ENCODE results near the gene PTGER1.

PTGER1 gene

DNA sequence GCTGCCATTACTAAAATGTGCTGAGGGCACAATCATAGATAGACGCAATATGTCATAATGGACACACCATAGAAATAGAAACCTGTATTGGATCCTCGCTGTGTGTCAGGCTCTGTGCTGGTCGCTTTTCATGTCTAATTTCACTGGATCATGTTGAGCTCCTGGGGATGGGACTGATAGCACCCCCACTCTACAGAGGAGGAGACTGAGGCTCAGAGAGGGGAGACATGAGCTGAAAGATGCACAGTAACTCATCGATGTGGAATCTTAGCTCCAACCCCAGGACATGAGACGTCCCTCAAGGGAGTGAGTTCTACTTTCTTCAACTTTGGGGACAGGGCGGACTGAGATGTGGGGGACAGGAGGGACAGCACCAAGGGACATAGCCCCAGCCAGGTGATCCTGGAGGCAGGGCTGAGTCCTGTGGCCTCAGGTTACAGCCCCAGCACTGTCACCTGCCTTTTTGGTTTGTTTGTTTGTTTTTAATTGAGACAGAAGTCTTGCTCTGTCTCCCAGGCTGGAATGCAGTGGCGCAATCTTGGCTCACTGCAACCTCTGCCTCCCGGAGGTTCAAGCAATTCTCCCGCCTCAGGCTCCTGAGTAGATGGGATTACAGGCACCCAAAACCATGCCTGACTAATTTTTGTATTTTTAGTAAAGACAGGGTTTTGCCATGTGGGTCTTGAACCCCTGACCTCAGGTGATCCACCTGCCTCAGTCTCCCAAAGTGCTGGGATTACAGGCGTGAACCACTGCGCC, 27.4 kb upstream of the PTGER1 start:
- DNase-seq (ENCODE audit: low read depth), result no peak

DNA sequence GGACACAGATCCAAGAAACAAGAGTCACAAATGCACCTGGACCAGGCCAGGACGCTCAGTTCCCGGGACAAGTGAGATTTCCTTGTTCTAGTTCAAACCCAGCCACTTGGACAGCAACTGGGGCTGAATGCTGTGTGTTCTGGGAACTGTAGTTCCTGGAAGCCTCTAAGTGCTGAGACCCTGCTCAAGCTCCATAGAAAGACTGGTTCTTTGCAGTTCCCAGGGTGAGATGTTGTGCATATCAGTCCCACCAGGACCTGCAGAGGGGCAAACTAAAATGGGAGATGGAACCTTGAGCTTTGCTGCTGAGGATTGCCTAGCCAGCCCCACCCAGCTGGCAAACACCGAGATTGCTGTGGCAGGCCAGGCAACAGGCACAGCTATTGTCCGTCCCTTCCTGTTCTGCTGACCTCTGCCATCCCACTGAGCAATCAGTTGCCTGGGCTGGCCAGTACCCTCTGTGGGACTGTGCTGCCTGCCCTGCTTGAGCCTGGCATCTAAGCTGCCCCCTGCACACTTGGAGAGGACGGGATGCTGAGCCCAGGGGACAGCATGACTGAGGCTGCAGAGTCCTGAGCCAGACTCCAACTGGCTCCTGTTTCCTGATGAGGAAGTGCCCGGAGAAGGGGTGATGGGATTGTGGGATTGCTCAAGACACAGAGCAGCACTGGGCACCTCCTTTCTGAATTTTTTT, 22.2 kb upstream of the PTGER1 start:
- DNase-seq (ENCODE audit: low read depth), result no peak

DNA sequence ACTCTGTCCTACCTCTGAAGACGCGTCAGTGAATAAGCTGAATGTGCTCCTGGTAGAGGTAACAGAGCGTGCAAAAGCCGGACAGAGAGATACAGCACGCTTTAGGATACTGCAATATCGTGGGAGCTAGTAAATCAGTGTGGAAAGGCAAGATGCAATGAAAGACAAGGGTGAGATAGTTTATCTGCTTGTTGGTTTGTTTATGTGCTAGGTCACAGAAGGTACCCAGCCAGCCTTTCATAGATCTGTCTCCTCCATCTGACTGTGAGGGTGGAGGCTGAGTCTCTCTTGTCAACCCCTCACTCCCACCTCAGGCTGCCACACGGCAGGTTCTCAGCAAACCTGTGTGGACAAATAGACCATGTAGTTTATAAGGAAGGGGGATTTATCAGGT, 21.7 kb upstream of the PTGER1 start:
- no peak for DNase-seq (ENCODE audit: low read depth)

DNA sequence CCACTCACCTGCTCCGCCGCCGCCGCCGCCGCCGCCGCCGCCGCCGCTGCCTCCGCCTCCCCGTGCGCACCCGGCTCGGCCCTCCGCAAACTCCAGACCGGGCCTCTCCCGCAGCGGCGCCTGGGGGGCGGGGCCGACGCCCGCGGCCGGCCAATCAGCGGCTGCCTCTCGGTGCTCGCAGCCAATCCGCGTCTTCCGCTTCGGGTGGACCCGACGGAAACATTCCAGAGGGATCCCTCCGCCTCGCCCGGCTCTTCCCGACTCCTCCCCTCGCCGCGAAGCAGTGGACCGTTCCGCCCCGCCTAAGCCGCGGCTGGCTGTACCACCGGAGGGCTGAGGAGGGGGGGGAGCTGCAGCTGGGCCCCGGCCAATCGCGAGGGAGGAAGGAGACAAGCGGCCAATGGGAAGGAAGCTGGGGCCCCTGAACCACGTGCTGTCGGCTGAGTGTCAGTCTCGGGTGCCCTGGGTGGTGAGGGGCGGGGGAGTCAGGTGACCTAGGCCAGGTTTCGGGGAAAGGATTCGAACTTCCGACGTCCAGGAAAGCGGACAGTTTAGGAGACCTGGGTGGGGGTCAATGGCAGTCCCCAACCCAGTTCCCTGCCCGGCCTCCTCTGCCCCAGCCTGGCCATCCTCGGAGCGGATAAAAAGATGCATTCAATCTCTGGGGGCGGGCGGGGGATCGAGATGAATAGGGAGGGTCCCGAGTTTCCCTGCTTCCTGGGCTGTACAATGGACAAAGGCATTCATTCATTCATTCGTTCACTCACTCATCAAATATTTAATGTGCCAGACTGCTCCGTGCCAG, 21.1 kb upstream of the PTGER1 start, which contains the start of gene GIPC1:
Gene GIPC1, minus strand, starts transcription at position 99 of the 805 bp plus-strand sequence. CDS start 13,151 bp downstream, outside the sequence.
- peak; percentile 96 for DNase-seq (ENCODE audit: low read depth)

DNA sequence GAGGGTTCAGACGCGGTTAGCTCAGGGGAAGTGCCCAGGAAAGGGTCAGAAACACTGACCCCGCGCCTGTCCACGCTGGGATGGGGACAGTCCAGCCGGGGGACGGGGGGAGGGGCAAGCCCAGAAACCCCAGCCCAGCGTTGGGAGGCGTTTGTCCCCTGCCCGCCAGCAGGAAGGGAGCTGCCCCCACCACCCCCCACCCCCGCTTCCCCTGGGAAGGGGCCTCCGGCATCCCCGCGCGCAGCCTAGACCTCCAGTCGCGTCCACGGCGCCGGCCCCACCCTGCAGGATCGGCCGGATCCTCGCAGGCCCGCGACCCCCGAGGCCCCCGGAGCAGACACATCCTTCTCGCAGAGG, 20.5 kb upstream of the PTGER1 start:
- no peak for DNase-seq (ENCODE audit: low read depth)

DNA sequence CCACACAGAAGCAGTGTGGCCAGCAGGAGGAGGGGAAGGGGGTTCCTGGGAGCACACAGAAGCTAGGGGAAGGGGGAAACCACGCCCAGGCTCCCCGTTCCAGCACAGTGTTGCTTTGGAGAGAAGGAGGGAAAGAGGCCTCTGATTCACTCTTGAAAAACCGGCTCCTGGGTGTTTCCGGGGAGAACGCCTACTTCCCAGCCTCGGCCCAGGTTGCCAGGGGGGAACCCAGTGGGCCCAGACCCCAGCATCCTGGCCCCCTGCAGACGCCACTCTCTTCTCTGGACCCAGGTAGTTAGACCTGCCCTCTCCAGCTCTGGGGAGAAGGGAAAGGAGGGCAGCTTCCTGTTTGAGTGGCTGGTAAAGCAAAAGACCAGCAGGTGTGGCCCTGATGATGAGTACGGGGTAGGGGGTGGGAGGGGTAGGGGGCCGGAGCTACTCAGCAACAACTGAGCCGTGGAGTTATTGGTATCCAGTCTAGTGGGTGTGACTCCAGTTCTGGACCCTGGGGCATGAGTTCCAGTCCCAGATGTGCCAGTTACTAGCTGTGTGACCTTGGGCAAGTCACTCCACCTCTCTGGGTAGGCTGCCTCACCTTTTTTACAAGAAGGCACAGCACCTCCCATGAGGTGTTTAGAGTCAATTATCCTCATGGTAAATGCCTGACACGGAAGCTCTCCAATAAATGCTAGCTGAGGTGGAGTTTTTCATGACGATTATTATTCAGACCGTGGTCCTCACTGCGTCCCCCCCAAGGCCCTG, 19.9 kb upstream of the PTGER1 start:
- no peak for DNase-seq (ENCODE audit: low read depth)

DNA sequence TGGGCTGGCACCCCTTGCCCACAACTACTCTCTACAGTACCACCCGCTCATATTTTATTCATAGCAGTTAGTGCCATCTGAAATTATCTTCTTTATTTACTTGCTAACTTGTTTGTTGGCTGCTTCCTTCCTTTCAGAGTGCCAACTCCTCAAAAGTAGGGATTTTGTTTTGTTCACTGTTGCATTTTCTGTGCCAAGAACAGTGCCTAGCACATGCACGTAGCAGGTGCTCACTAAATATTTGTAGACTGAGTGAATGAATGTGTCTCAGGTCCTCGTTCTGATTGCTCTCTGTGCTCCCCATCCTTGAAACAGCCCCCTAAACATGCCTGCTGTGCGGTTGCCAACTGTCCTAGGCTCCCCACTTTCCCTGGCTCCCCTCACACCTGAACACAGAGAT, 19.3 kb upstream of the PTGER1 start:
- DNase-seq (ENCODE audit: low read depth), result no peak

DNA sequence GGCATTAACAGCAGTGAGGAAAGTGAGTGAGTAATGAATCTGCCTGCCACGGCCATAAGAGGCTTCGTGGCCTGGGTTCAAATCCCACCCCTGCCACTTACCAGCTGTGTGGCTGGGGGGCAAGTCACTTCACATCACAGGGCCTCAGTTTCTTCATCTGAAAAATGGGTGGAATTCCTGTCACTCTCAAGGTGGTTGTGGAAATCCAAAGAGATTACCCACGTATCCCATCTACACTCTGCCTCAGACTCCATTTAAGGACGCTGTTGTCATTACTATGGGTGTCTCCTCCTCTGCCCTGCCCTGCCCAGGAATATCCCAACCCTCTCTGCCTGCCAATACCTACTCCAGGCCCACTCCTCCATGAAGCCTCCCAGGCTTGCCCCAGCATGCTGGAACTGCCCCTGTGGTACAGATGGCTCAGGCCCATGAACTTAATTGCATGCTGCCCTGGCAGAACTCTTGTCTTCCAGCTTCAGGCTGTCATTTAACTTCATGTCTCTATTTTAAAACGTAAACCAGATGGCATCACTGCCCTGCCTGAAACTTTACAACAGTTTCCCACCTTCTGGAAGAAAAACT, 17.7 kb upstream of the PTGER1 start:
- no peak for DNase-seq (ENCODE audit: low read depth)

DNA sequence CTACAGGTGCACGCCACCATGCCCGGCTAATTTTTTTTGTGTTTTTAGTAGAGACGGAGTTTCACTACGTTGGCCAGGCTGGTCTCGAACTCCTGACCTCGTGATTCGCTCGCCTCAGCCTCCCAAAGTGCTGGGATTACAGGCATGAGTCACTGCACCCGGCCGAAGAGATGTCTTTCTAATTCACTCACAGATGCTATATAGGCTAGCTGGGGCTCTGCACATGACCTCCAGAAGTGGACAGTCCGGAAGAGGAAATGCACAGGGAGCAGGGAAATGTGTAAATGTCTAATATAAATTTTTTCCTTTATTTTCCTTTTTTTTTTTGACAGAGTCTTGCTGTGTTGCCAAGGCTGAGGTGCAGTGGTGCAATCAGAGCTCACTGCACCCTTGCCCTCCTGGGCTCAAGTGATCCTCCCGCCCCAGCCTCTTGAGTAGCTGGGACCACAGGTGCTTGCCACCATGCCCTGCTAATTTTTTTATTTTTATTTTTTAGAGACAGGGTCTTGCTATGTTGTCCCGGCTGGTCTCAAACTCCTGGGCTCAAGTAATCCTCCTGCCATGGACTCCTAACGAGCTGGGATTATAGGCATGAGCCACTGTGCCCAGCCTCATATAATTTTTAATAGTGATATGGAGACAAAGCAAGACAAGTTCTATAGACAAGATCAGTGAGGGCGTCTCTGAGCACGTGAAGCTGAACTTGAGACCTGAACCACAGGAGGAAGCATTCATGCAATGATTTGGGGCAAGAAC, 12.4 kb upstream of the PTGER1 start:
- no peak for DNase-seq (ENCODE audit: low read depth)

DNA sequence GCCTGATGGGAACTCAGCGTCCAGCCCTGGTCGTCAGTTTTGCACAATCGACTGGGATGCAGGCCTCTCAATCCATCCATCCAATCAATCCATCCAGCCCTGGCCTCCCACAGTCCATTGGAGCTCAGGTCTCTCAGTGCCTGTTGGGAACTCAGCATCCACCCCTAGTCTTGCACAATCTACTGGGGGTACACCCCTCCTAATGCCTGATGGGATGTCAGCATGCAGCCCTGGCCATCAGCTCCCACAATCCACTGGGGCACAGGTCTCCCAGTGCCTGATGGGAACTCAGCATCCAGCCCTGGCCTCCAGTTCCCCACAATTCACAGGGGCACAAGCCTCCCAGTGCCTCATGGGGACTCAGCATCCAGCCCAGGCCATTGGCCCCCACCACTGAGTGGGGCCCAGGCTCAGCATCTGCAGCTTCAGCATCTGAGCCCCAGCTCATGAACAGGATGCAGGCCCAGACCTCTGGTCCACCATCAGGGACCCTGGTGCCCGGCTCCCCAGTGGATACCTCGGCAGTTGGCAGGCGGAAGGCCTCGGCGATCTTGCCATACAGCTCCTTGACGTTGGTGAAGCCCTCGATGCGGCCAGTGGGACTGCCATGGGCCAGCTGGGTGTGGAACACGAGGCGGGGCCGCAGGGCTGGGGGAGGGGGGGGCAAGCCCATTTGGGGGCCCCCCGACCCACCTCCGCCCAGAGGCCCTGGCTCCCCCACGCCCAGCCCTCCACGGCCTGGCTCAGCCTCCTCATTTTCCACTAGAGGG, 7.2 kb upstream of the PTGER1 start:
- no peak for DNase-seq (ENCODE audit: low read depth)

DNA sequence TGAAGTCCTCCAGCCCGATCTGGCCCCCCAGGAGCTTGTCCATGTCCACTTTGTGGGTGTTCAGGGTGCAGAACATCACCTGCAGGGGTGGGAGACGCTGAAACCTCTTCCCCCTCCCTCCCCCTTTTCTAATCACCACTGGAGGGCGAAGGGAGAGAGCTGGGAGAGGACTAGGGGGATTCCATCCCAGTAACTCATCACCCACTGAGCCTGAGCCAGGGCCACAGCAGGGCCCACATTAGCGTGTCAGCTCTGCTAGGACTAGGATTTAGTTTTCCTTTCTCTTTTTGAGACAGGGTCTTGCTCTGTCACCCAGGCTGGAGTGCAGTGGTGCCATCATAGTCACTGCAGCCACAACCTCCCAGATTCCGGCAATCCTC, 5.5 kb upstream of the PTGER1 start:
- DNase-seq (ENCODE audit: low read depth), result no peak

DNA sequence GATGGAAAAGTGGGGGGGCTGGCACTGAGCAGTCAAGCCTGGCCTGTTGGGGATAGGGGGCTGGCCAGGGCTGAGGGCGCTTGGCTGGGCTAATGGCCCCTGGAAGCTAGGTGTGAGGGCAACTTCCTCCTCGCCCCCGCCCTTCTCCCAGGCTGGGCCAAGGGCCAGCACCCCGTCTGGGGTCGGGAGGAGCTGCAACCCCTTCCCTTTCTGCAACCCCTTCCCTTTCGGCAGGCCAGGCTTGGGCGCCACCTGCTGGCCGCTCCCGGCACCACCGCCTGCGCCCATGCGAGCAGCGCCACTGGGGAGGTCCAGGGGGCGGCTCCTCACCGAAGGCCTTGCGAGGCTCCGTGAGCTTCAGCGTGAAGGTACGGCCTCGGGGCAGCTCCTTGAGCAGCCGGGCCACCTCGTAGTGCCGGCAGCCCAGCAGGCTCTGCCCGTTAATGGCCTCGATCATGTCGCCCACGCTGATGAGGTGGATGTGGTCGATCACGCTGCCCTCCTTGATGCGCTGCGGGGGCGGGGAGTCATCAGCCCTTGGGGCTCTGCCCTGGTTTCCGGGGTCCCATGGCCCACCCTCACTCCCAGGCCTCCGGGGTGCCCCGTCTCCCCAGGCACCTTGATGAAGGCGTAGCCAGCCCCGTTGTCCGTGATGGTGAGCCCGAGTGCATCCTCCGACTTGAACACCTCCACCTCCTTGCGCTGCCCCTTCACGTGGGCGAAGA, 5.0 kb upstream of the PTGER1 start:
- no peak for DNase-seq (ENCODE audit: low read depth)

DNA sequence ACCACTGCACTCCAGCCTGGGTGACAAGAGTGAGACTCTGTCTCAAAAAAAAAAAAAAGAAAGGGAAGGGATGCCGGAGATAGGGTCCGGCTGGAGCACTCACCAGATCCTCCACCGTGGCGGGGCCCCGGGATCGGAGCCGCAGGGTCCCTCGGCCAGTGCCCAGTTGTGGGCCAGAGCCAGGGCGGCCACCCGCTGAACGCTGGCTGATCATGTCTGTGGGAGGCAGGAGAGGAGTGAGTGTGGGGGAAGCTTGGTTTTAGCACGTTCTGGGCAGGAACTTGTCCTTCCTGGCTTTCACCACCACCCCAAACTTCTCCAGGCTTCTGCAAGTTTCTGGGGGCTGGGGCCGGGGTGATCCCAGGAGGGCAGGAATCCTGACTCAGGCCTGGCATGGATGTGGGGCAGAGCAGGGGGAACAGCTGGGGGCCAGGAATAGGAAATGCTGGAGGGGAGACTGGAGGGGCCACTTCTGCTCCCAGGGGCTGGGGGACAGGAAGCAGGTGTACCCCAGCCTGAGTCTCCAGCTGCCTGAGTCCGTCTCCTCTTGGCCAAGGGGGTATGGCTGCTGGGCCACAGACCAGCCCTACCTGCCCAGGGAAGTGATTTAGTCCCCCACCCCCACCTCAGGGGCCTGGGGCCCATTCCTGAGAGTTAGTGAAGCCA, 4.3 kb upstream of the PTGER1 start:
- no peak for DNase-seq (ENCODE audit: low read depth)

DNA sequence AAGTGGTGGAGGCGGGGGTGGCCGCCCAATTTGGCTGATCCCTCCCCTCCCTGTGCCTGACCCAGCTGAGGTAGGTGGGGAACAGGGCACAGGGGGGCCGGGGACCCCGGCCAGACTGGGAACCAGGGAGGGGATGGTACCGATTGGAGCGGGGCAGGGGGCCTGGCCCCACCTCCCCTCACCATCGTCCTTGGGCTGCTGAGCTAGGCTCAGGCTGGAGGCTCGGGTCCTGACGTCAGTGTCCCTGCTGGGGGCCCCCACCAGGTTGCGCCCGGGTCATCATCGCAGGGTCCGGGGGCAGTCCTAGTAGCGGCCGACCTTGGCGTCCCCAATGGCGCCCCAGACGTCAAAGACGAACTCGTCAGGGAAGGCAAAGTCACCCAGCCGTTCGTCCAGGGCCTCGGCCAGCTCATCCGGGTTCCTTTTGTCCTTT, 3.0 kb upstream of the PTGER1 start:
- no peak for DNase-seq (ENCODE audit: low read depth)

DNA sequence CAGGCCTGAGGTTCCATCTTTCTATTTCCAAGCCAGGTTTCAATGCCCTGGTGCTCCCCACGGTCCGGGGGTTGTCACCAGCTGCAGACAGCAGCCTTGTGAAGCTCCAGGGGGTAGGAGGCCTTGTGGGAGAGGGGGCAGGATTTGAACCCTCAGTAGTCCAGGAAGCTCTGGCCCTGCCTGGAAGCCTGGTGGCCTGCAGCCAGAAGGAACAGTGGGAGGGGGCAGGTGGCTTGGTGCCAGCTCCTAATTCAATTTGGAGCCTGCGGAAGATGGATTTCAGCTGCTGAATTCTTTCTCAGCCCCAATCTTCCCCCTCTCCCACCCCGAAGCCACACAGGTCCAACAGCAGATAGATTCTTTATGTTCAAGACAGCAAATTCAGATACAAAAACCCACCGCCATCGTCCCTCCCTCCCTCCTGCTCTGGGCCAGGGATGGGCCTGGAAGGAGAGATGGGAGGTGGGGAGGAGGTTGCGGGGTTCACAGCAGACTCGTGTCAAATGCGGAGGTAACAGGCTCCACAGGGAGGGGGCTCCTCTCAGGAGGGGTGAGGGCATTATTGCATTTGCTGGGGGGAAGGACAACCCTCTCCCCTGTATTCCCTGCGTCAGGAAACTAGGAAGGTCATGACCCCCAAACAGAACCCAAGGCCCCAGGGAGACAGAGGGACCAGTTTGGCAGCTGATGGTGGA, 2.4 kb upstream of the PTGER1 start:
- DNase-seq (ENCODE audit: low read depth), result no peak

DNA sequence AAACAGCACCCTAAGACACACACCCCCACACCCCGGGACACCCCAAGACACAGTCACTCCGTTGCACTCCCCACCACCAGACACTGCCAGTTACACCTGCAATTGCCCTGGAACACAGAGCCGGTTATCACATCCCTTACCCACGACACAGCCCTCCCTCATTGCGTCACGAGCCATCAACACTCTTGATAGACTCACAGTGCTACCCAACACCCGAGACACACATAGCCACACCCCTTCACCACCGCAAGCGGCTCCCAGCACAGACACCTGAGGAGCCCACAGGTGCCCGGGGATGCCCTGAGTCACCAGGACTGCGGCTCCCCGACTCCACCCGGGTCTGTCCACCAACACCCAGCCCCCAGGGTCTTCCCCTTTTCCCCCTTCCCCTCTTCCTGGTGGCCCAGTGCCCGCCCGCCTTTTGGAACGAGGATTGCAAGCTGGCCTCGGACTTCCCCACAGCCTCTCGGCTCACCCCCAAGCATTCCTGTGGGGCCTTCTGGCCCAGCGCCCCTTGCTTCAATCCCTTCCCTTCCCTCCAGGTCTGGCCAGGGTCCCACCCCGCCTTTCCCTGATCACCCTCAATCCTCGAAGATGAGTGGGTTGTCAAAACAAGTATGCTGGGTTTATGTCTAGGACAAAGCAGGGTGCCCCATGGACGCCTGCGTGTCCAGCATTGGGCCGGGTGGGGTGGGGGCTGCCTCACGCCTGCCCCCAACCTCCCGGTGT, 1.7 kb upstream of the PTGER1 start:
- no peak for DNase-seq (ENCODE audit: low read depth)

DNA sequence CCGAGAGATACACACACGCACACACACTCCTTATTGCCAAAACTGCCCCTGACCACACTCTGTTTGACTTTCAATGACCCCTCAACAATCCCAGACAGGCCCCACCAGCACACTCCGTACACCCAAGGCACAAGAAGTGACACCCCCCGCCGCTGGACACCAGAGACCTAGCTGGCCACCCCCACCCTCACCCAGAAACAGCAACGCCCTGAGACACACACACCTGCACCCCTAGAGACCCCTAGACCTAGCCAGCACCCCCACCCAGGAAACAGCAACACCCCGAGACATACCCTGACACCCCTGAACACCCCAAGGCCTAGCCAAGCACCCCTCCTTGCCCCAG, 1.1 kb upstream of the PTGER1 start:
- no peak for DNase-seq (ENCODE audit: low read depth)

DNA sequence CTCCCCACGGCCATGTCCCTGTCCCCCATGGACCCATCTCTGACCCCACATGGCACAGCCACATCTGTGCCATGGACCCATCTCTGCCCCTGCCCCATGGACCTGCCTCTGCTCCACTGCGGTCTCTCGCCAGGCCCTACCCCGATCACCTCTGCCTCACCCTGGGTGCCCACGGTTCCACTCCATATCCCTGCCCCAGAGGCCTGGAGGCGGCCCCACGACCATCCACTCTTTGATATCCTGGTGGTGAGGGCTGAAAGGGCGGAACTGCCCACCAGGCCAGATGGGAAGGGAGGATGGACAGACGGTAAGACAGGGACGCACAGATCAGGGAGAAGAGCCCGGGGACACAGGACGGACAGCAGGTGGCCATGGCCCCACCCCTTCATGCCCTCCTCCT, 327 bp downstream of the PTGER1 start:
- DNase-seq (ENCODE audit: low read depth), result no peak

Measured in stromal cell of bone marrow (primary cell).